ENCODE data around the gene PFAS. TPM values are rescaled to one million over a fixed set of nuclear protein-coding genes. Genes with fewer than 3 reads are reported as not detected.

The PFAS gene
- total RNA-seq, 1 experiment from 2014 or later, result 64.6 TPM

Other genes with a start within 250 kb of the PFAS start
- gene GUCY2D, start 246.7 kb upstream of the PFAS start, total RNA-seq (2014; rRNA removed; shearing (Covaris generic)), result not detected in 2 replicates
- gene ALOX15B, start 210.2 kb upstream of the PFAS start, total RNA-seq (2014; rRNA removed; shearing (Covaris generic)), result not detected in 2 replicates
- not detected in 2 replicates for gene ALOX12B, start 161.6 kb upstream of the PFAS start, total RNA-seq (2014; rRNA removed; shearing (Covaris generic))
- not detected in 2 replicates for gene ALOXE3, start 130.8 kb upstream of the PFAS start, total RNA-seq (2014; rRNA removed; shearing (Covaris generic))
- gene HES7, start 125.2 kb upstream of the PFAS start, total RNA-seq (2014; rRNA removed; shearing (Covaris generic)), result 0.79 and 0.91 TPM in 2 replicates
- 9.3 and 13.5 TPM in 2 replicates for gene PER1, start 96.9 kb upstream of the PFAS start, total RNA-seq (2014; rRNA removed; shearing (Covaris generic))
- gene VAMP2, start 86.3 kb upstream of the PFAS start, total RNA-seq (2014; rRNA removed; shearing (Covaris generic)), result 6.1 and 7.9 TPM in 2 replicates
- gene TMEM107, start 72.9 kb upstream of the PFAS start, total RNA-seq (2014; rRNA removed; shearing (Covaris generic)), result 13.0 and 19.8 TPM in 2 replicates
- 1.9 and 2.2 TPM in 2 replicates for gene BORCS6, start 59.1 kb upstream of the PFAS start, total RNA-seq (2014; rRNA removed; shearing (Covaris generic))
- 108 and 113 TPM in 2 replicates for gene AURKB, start 38.7 kb upstream of the PFAS start, total RNA-seq (2014; rRNA removed; shearing (Covaris generic))
- 6.9 and 8.3 TPM in 2 replicates for gene CTC1, start 1.2 kb upstream of the PFAS start, total RNA-seq (2014; rRNA removed; shearing (Covaris generic))
- gene RANGRF, start 39.4 kb downstream of the PFAS start, total RNA-seq (2014; rRNA removed; shearing (Covaris generic)), result 17.9 and 19.2 TPM in 2 replicates
- gene SLC25A35, start 46.1 kb downstream of the PFAS start, total RNA-seq (2014; rRNA removed; shearing (Covaris generic)), result 1.0 and 1.6 TPM in 2 replicates
- 0.71 and 1.8 TPM in 2 replicates for gene ARHGEF15, start 61.0 kb downstream of the PFAS start, total RNA-seq (2014; rRNA removed; shearing (Covaris generic))
- not detected in 2 replicates for gene ODF4, start 90.6 kb downstream of the PFAS start, total RNA-seq (2014; rRNA removed; shearing (Covaris generic))
- 3,054 and 3,660 TPM in 2 replicates for gene RPL26, start 133.9 kb downstream of the PFAS start, total RNA-seq (2014; rRNA removed; shearing (Covaris generic))
- not detected in 2 replicates for gene RNF222, start 148.5 kb downstream of the PFAS start, total RNA-seq (2014; rRNA removed; shearing (Covaris generic))
- 20.5 and 23.0 TPM in 2 replicates for gene NDEL1, start 186.6 kb downstream of the PFAS start, total RNA-seq (2014; rRNA removed; shearing (Covaris generic))

All from SJCRH30 (cell line).